ENCODE measurements around the gene PRELID3B. TPM values are rescaled to one million over a fixed set of nuclear protein-coding genes. Genes with fewer than 3 reads are reported as not detected.
A peak's percentile ranks its signal among the peaks of the same experiment; 100 is the strongest.

PRELID3B gene
- total RNA-seq, 1 donor, result 68.4 TPM

GRCh38 chr20:58992911-58993310, 49.7 kb downstream of the PRELID3B start:
- Histone ChIP-seq H3K36me3 (ENCODE audit: insufficient read depth, low read length) (peaks cover 91% of the 10 kb centered on the region), H3K79me2 (ENCODE audit: insufficient read depth, low read length) (no peaks in the 10 kb centered on the region), H3K4me3 (ENCODE audit: insufficient read depth, low read length) (no peak overlapping the region), H3K27me3 (ENCODE audit: insufficient read depth, low read length) (no peaks in the 10 kb centered on the region), H3K4me1 (ENCODE audit: insufficient read depth, low read length) (no peaks in the 10 kb centered on the region), H3K4me2 (ENCODE audit: insufficient read depth, low read length) (no peak overlapping the region), H3K9me3 (ENCODE audit: low read depth, low read length) (no peaks in the 10 kb centered on the region), H2AFZ (ENCODE audit: low read length) (no peak overlapping the region), H3K27ac (ENCODE audit: low read depth, low read length) (no peak overlapping the region), H4K20me1 (ENCODE audit: insufficient read depth, low read length) (peaks cover 16% of the 10 kb centered on the region)
- peak; percentile 80 for DNase-seq (ENCODE audit: insufficient read length, low spot score, missing footprints)
- TF ChIP-seq CTCF (IDR thresholded peaks at IDR 0.05; ENCODE audit: extremely low read depth, low read depth, low read length), result no peak

DNA sequence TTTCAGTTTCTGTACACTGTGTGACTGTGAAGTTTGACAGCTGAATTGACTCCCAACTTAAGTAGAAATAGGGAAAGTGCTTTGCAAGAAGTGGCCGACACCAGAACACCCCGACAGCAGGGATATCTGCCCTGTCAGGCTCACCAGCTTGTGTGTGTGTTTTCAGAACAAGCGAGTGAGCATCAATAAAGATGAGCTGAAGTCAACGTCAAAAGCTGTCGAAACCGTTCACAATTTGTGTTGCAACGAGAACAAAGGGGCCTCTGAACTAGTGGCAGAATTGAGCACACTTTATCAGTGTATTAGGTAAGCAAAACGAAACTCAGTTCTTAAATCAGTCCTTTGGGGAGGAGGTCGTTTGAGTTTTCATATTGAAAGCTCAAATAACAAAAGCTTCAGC, 50.9 kb downstream of the PRELID3B start:
- TF ChIP-seq CTCF (IDR thresholded peaks at IDR 0.05; ENCODE audit: extremely low read depth, low read depth, low read length), result no peak
- H3K4me3 ChIP-seq (ENCODE audit: insufficient read depth, low read length), result no peak overlapping the region
- no peaks in the 10 kb centered on the region for H3K4me1 ChIP-seq (ENCODE audit: insufficient read depth, low read length)
- H3K79me2 ChIP-seq (ENCODE audit: insufficient read depth, low read length), result peaks cover 5% of the 10 kb centered on the region
- H3K4me2 ChIP-seq (ENCODE audit: insufficient read depth, low read length), result no peak overlapping the region
- peaks cover 19% of the 10 kb centered on the region for H4K20me1 ChIP-seq (ENCODE audit: insufficient read depth, low read length)
- no peak overlapping the region for H2AFZ ChIP-seq (ENCODE audit: low read length)
- H3K27me3 ChIP-seq (ENCODE audit: insufficient read depth, low read length), result no peaks in the 10 kb centered on the region
- peaks cover 91% of the 10 kb centered on the region for H3K36me3 ChIP-seq (ENCODE audit: insufficient read depth, low read length)
- H3K27ac ChIP-seq (ENCODE audit: low read depth, low read length), result no peak overlapping the region
- no peaks in the 10 kb centered on the region for H3K9me3 ChIP-seq (ENCODE audit: low read depth, low read length)
- no peak for DNase-seq (ENCODE audit: insufficient read length, low spot score, missing footprints)

- H3K36me3 ChIP-seq (ENCODE audit: insufficient read depth, low read length), result peaks cover 87% of the 10 kb centered on the region
- no peak overlapping the region for H3K4me3 ChIP-seq (ENCODE audit: insufficient read depth, low read length)
- no peak overlapping the region for H3K27ac ChIP-seq (ENCODE audit: low read depth, low read length)
- no peak for DNase-seq (ENCODE audit: insufficient read length, low spot score, missing footprints)
- no peaks in the 10 kb centered on the region for H3K4me1 ChIP-seq (ENCODE audit: insufficient read depth, low read length)
- no peak overlapping the region for H2AFZ ChIP-seq (ENCODE audit: low read length)
- no peak overlapping the region for H3K4me2 ChIP-seq (ENCODE audit: insufficient read depth, low read length)
- no peak for TF ChIP-seq CTCF (IDR thresholded peaks at IDR 0.05; ENCODE audit: extremely low read depth, low read depth, low read length)
- peaks cover 7% of the 10 kb centered on the region for H3K79me2 ChIP-seq (ENCODE audit: insufficient read depth, low read length)
- H3K9me3 ChIP-seq (ENCODE audit: low read depth, low read length), result no peaks in the 10 kb centered on the region
- peaks cover 24% of the 10 kb centered on the region for H4K20me1 ChIP-seq (ENCODE audit: insufficient read depth, low read length)
- H3K27me3 ChIP-seq (ENCODE audit: insufficient read depth, low read length), result no peaks in the 10 kb centered on the region
Measured at GRCh38 chr20:58990651-58991445, 51.7 kb downstream of the PRELID3B start.

GRCh38 chr20:58989196-58989595, 53.4 kb downstream of the PRELID3B start:
- TF ChIP-seq CTCF (IDR thresholded peaks at IDR 0.05; ENCODE audit: extremely low read depth, low read depth, low read length), result no peak
- H4K20me1 ChIP-seq (ENCODE audit: insufficient read depth, low read length), result peaks cover 20% of the 10 kb centered on the region
- peaks cover 75% of the 10 kb centered on the region for H3K36me3 ChIP-seq (ENCODE audit: insufficient read depth, low read length)
- H3K79me2 ChIP-seq (ENCODE audit: insufficient read depth, low read length), result peaks cover 24% of the 10 kb centered on the region
- no peaks in the 10 kb centered on the region for H3K9me3 ChIP-seq (ENCODE audit: low read depth, low read length)
- H3K4me1 ChIP-seq (ENCODE audit: insufficient read depth, low read length), result no peaks in the 10 kb centered on the region
- H3K4me3 ChIP-seq (ENCODE audit: insufficient read depth, low read length), result no peak overlapping the region
- DNase-seq (ENCODE audit: insufficient read length, low spot score, missing footprints), result no peak
- H2AFZ ChIP-seq (ENCODE audit: low read length), result no peak overlapping the region
- H3K27me3 ChIP-seq (ENCODE audit: insufficient read depth, low read length), result no peaks in the 10 kb centered on the region
- no peak overlapping the region for H3K4me2 ChIP-seq (ENCODE audit: insufficient read depth, low read length)
- H3K27ac ChIP-seq (ENCODE audit: low read depth, low read length), result no peak overlapping the region
